GM18909 (cell line): ENCODE measurements around the gene SDK1.

Experiments
- ATAC-seq: cut with Tn5 transposase; IDR thresholded peaks from one replicate; pipeline ENCODE4 v1.9.1; 2021; ENCODE audit warnings: mild to moderate bottlenecking; ENCODE audit not compliant: unreplicated experiment, poor library complexity

Gene SDK1

GRCh38 chr7:3393862-3394261 is 92.8 kb downstream of the SDK1 start:
- ATAC-seq, result no peak

DNA sequence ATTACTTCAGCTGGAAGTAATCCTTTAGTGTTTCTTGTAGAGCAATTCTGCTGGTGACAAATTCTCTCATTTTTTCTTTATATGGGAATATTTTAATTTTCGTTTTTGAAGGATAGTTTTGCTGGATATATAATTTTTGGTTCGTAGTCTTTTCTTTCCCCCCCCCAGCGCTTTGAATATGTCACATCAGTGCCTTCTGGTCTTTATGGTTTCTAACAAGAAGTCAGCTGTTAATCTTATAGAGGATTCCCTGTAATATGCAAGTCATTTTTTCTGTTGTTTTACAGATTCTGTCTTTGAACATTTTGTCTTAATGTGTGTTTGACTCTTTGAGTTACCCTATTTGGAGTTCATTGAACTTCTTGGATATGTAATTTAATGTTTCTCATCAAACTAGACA is 96.3 kb downstream of the SDK1 start:
- ATAC-seq, result no peak

GRCh38 chr7:3399858-3400257 is 98.8 kb downstream of the SDK1 start:
- ATAC-seq, result no peak

DNA sequence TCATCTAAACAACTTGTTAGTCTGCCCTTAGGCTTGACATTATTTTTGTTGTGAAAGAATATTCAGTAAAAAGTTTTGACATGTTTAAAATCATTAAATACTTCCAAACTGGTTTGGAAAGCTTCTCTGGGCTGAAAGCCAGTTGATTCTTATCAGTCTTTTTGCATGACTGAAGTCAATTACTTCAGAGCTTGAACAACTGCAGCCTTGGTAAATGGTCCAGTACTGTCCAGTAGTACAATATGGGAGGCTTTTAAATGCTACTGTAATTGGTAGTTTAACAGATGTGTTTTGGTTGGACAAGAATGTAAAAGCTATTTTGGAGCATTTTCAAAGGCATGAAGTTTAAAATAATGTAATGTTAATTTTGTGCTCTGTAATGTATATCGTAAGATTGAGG is 103.4 kb downstream of the SDK1 start:
- ATAC-seq, result no peak

DNA sequence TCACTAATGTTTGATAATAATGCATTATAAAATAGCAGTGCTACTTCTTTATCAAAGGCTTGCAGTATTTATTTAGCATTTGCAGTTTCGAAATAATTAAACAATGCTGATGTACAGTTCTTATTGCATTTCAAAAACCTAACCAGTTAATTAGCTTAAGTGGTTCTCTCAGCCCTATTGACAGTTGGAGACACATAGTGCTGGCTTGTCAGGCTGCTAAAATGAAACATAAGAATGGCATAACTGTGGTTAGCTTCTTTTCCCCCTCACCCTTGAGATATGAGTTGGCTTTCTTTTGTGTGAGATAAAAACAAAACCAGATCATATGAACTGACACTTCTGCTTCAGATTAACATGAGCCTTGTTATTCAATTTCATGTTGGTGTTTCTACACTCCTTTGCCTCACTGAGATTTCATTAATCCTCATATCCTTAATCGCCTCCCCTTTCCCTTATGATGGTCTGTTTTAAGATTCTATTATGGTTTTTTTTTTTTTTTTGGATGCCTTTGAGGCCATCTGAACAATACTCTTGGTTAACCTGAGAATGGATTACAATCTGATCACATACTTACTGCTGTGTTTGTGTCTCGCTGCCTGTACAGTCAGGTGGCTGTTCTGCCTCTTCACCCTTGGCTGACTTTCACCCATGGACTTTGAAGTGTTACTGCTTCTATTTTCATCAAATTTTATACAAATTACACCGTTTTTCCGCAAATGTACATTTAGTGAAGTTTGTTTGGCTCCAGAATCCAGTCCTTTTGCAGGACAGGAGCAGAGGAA is 108.0 kb downstream of the SDK1 start:
- ATAC-seq, result no peak

- no peak for ATAC-seq
Measured at GRCh38 chr7:3412871-3413270, 111.8 kb downstream of the SDK1 start.

DNA sequence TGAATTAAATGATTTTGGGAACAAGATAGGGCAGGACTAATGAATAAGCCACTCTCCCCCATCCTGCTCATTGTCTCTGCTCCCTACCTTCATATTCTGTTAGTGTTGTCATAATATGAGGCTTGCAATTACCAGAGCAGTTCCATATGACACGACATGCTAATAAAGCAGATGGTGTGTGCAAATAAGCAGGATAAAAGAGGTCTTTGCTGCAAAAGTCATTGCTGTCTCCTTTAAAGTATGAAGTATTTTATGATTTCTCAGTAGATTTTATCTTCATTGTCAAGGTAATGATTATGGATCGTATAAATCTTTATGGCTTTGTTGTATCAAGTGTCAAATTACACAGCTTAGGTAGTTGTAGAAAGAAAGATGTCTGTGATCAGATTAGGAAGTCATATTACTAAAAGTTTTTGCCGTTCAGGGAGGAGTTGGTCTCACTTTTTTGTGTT is 114.8 kb downstream of the SDK1 start:
- ATAC-seq, result no peak

- ATAC-seq, result no peak
Measured at GRCh38 chr7:3416453-3416852, 115.4 kb downstream of the SDK1 start.

GRCh38 chr7:3425087-3425486 is 124.0 kb downstream of the SDK1 start:
- ATAC-seq, result no peak

GRCh38 chr7:3426064-3426463 is 125.0 kb downstream of the SDK1 start:
- ATAC-seq, result no peak

DNA sequence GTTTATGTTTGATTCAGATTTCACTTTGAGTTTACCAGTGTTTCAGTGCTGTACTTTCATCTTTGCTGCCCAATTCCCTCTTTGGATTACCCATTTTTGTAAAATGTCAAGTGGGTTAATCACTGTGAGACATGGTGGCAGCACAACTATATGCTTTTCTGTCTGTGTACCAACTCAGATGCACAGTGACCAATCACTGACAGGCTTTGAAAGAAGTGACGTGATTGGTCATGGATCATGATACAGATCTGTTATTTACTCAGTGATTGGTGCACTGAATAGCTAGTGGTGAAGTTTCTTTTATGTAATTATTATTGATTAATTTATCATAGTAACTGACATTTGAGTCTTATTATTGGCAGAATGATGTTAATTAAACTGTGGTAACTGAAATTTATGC is 126.9 kb downstream of the SDK1 start:
- no peak for ATAC-seq

- ATAC-seq, result no peak
Measured at GRCh38 chr7:3429981-3430380, 128.9 kb downstream of the SDK1 start.

GRCh38 chr7:3430588-3430987 is 129.5 kb downstream of the SDK1 start:
- no peak for ATAC-seq

- ATAC-seq, result no peak
Measured at GRCh38 chr7:3431306-3431705, 130.3 kb downstream of the SDK1 start.

- no peak for ATAC-seq
Measured at GRCh38 chr7:3432911-3433310, 131.9 kb downstream of the SDK1 start.

DNA sequence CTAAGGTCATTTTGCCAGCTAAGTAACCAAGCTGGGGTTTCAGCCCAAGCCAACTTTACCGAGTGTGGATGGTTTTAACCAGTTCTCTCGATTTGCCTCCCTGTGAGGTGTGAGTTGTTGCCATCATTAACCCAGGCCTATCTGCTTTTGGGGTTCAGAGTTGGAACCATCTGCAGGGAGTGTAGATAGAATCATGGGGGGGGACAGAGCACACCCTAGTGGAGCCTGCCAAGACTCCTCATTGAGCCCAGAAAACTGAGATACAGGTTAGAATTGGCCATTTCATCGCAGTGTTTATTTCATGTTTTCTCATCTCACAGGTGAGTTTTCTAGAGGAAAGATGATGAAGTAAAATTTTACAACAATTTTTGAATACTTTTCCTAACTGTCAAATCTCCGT is 133.6 kb downstream of the SDK1 start:
- ATAC-seq, result no peak

GRCh38 chr7:3436112-3436511 is 135.1 kb downstream of the SDK1 start:
- no peak for ATAC-seq

GRCh38 chr7:3436746-3437145 is 135.7 kb downstream of the SDK1 start:
- ATAC-seq, result no peak

GRCh38 chr7:3437467-3437866 is 136.4 kb downstream of the SDK1 start:
- ATAC-seq, result no peak

DNA sequence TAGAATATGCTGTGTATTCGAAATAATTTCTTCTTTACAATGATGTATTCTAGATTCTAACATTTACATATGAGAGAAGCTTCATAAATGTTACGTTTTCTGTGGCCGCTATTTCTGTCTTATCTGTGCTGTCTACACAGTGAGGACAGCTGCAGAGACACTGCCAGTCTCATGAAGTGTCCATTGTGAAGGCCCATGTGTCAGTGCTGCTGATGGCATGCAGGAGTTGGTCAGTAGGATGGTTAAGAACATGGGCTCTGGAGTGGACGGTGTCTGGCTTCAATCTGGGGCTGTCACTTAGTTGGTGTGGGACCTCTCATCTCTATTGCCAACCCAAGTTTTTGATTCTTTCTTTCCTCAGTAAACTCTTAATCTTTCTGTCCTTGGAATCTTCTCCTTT is 137.3 kb downstream of the SDK1 start:
- ATAC-seq, result no peak

- ATAC-seq, result no peak
Measured at GRCh38 chr7:3439333-3440030, 138.4 kb downstream of the SDK1 start.

DNA sequence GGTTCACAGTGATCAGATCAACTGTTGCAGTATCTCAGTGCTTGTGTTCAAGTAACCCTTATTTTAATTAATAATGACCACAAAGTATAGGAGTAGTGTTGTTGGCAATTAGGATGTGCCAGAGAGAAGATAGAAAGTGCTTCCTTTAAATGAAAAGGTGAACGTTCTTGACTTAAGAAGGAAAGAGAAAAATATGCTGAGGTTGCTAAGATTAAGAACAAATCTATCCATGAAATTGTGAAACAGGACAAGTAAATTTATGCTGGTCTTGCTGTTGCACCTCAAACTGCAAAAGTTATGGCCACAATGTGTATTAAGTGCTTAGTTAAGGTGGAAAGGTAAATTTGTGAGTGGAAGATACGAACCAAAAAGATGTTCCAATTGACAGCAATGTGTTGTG is 139.5 kb downstream of the SDK1 start:
- no peak for ATAC-seq
